HEK293 (cell line): ENCODE results near the gene MFAP1.
A peak's percentile ranks its signal among the peaks of the same experiment; 100 is the strongest.

ENCODE experiments used
- CTCF ChIA-PET: fragments of 350-600 bp; formaldehyde crosslinking; extraction: SDS; loops from one replicate; lab custom pipeline; 2021; ENCODE audit warnings: antibody characterized with exemption; lab: Yijun Ruan, JAX
- POLR2A ChIA-PET: fragments of 300-600 bp; formaldehyde crosslinking; extraction: SDS; loops from one replicate; lab custom pipeline; 2020; ENCODE audit warnings: antibody characterized with exemption, inconsistent platforms; lab: Yijun Ruan, JAX
- H3K27ac ChIP-seq: fragments of 200-500 bp; sonication (Bioruptor generic); 2 replicates; pipeline ENCODE4 v1.5.1; 2014; ENCODE audit warnings: low read depth, low read length, control low read depth, inconsistent platforms; ENCODE audit errors: extremely low read depth
- H3K36me3 ChIP-seq, 2 experiments: fragments of 200-500 bp in 1 of 2; sonication (Bioruptor generic) in 1 of 2; 1 replicate in 1 of 2; 2 replicates in 1 of 2; pipeline ENCODE4 v1.5.1; 2014 to 2017; ENCODE audit warnings: inconsistent platforms in 2 of 2, low read length in 2 of 2; ENCODE audit not compliant: control insufficient read depth in 2 of 2, insufficient read depth in 1 of 2
- H3K4me1 ChIP-seq: fragments of 200-500 bp; sonication (Bioruptor generic); 2 replicates; pipeline ENCODE4 v1.5.1; 2014; ENCODE audit warnings: mild to moderate bottlenecking, low read length, inconsistent platforms; ENCODE audit not compliant: control insufficient read depth, insufficient read depth
- H3K4me3 ChIP-seq: 2 replicates; pipeline ENCODE4 v1.5.1; 2011; ENCODE audit warnings: low read depth, mild to moderate bottlenecking, control low read depth, low read length, moderate library complexity
- H3K9me3 ChIP-seq: fragments of 200-500 bp; sonication (Bioruptor generic); 2 replicates; pipeline ENCODE4 v1.5.1; 2014; ENCODE audit warnings: low read depth, low read length, inconsistent platforms; ENCODE audit not compliant: control insufficient read depth, insufficient read depth
- MZF1 ChIP-seq: fragments of 450-650 bp; formaldehyde crosslinking; IDR thresholded peaks from 2 replicates; pipeline ENCODE4 v1.5.1; 2017; ENCODE audit warnings: missing biosample characterization, missing genetic modification characterization, borderline replicate concordance
- SP7 ChIP-seq: fragments of 450-650 bp; formaldehyde crosslinking; IDR thresholded peaks from 2 replicates; pipeline ENCODE4 v1.5.1; 2016; ENCODE audit warnings: missing biosample characterization, missing genetic modification characterization
- TRIM28 ChIP-seq: IDR thresholded peaks from 2 replicates; pipeline ENCODE4 v1.6.1; 2011; ENCODE audit warnings: low read length, control low read depth, borderline replicate concordance
- ZBTB48 ChIP-seq: fragments of 450-650 bp; formaldehyde crosslinking; IDR thresholded peaks from 2 replicates; pipeline ENCODE4 v1.5.1; 2016; ENCODE audit warnings: missing biosample characterization, missing genetic modification characterization
- ZBTB7A ChIP-seq: fragments of 450-650 bp; formaldehyde crosslinking; IDR thresholded peaks from 2 replicates; pipeline ENCODE4 v1.5.1; 2016; ENCODE audit warnings: low read depth, missing biosample characterization, missing genetic modification characterization
- ZEB2 ChIP-seq: fragments of 450-650 bp; formaldehyde crosslinking; IDR thresholded peaks from 2 replicates; pipeline ENCODE4 v1.5.1; 2016; ENCODE audit warnings: missing biosample characterization, missing genetic modification characterization
- ZNF274 ChIP-seq, 2 experiments: fragments of 200-500 bp in 1 of 2; fragments of 450-650 bp in 1 of 2; sonication (Bioruptor generic) in 1 of 2; formaldehyde crosslinking in 1 of 2; IDR thresholded peaks; 2 replicates each; pipeline versions ENCODE4 v1.5.1 to v1.6.1; 2014 to 2016; ENCODE audit warnings: borderline replicate concordance in 1 of 2, inconsistent platforms in 1 of 2, low read length in 1 of 2, missing biosample characterization in 1 of 2, missing genetic modification characterization in 1 of 2
- ZNF366 ChIP-seq: fragments of 450-650 bp; formaldehyde crosslinking; conservative IDR thresholded peaks from 2 replicates; pipeline ENCODE4 v1.5.1; 2016; ENCODE audit warnings: missing biosample characterization, missing genetic modification characterization
- ZNF394 ChIP-seq: fragments of 450-650 bp; formaldehyde crosslinking; IDR thresholded peaks from 2 replicates; pipeline ENCODE4 v1.5.1; 2016; ENCODE audit warnings: missing biosample characterization, missing genetic modification characterization, mild to moderate bottlenecking, moderate library complexity, borderline replicate concordance
- ZNF600 ChIP-seq: fragments of 450-650 bp; formaldehyde crosslinking; IDR thresholded peaks from 2 replicates; pipeline ENCODE4 v1.5.1; 2016; ENCODE audit warnings: missing biosample characterization, missing genetic modification characterization
- ZNF629 ChIP-seq: fragments of 450-650 bp; formaldehyde crosslinking; IDR thresholded peaks from 2 replicates; pipeline ENCODE4 v1.5.1; 2017; ENCODE audit warnings: missing biosample characterization, missing genetic modification characterization
- ZNF76 ChIP-seq: fragments of 450-650 bp; formaldehyde crosslinking; IDR thresholded peaks from 2 replicates; pipeline ENCODE4; 2016; ENCODE audit warnings: low read depth, missing biosample characterization, missing genetic modification characterization, borderline replicate concordance
- ZNF777 ChIP-seq: fragments of 450-650 bp; formaldehyde crosslinking; IDR thresholded peaks from 2 replicates; pipeline ENCODE4 v1.5.1; 2017; ENCODE audit warnings: missing biosample characterization, missing genetic modification characterization, borderline replicate concordance
- ZSCAN30 ChIP-seq: fragments of 450-650 bp; IDR thresholded peaks from 2 replicates; pipeline ENCODE4 v1.5.1; 2018; ENCODE audit warnings: missing biosample characterization, mild to moderate bottlenecking, missing genetic modification characterization, moderate library complexity
- ZXDB ChIP-seq: fragments of 450-650 bp; formaldehyde crosslinking; IDR thresholded peaks from 2 replicates; pipeline ENCODE4 v1.5.1; 2016; ENCODE audit warnings: missing biosample characterization, missing genetic modification characterization
- TF ChIP-seq, protein P1 (sequence below): fragments of 450-650 bp; formaldehyde crosslinking; IDR thresholded peaks from 2 replicates; pipeline ENCODE4 v1.5.1; 2016; ENCODE audit warnings: missing biosample characterization, missing genetic modification characterization
- TF ChIP-seq, protein P2 (sequence below): fragments of 450-650 bp; formaldehyde crosslinking; conservative IDR thresholded peaks from 2 replicates; pipeline ENCODE4 v1.5.1; 2016; ENCODE audit warnings: low read depth, missing biosample characterization, missing genetic modification characterization
- TF ChIP-seq, protein P3 (sequence below): fragments of 450-650 bp; formaldehyde crosslinking; IDR thresholded peaks from 2 replicates; pipeline ENCODE4 v1.5.1; 2016; ENCODE audit warnings: missing biosample characterization, missing genetic modification characterization
- TF ChIP-seq, protein P4 (sequence below): fragments of 450-650 bp; formaldehyde crosslinking; conservative IDR thresholded peaks from 2 replicates; pipeline ENCODE4 v1.5.1; 2016; ENCODE audit warnings: low read depth, missing biosample characterization, missing genetic modification characterization

The MFAP1 gene, protein sequence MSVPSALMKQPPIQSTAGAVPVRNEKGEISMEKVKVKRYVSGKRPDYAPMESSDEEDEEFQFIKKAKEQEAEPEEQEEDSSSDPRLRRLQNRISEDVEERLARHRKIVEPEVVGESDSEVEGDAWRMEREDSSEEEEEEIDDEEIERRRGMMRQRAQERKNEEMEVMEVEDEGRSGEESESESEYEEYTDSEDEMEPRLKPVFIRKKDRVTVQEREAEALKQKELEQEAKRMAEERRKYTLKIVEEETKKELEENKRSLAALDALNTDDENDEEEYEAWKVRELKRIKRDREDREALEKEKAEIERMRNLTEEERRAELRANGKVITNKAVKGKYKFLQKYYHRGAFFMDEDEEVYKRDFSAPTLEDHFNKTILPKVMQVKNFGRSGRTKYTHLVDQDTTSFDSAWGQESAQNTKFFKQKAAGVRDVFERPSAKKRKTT

DNA sequence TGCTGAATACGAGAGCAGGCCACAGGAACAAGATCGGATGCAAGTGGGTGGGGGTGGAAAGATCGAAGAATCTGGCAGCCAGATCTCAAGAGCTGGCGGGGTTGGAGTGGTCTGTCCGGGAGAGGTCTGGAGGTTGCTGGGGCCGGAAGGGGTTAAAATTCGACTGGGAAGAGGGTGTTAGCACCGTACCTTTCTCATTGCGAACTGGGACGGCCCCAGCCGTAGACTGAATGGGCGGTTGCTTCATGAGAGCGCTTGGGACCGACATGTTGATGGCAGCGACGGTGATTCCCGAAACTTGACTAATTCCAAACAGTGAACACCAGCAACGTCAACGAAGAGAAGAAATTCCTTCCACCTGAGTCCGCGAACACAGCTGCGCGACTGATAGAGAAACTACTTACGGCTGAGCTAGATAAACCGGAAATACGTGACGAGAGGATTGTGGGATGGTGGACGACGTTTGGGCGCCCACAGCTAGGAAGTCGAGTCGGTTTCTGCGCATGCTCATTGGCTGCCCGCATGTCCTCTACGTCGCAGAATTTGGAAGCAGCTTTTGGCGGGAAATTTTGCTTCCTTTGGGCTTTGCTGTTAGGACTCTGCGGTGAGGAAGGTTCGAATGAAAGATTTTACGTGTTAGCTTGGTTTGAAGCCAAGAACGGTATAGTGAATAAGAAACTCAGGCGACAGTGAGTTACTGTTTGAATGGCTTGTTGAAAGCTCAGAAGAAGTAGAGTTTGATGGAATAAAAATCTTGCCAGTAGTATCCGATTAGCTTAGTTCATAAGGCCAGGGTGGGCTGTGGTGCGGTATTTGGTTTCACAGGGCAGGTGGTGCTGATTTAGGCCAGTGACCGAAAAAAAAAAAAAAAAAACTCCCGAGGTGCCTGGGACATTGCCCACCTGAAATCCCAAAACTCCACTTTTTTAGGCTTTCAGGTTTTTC is at the start of gene MFAP1:
Gene MFAP1, minus strand, starts transcription at position 389 of the 945 bp plus-strand sequence. Its CDS starts 121 bp downstream, at position 268.
- Histone ChIP-seq H3K4me3 (peak within 1 kb of the TSS; percentile 74), H3K4me1 (0 out of 2 replicates have a peak, but pooled peaks cover 4% of the 10 kb centered on the region), H3K9me3 (no peaks in the 10 kb centered on the region), H3K27ac (peak within 1 kb of the TSS; percentile 78), H3K36me3 (peaks cover 9 to 25% of the 10 kb centered on the region in 2 experiments; a peak in 2 of 3 replicates)
- ChIA-PET CTCF (interaction anchor here (1.2 kb wide), 1 partner anchor 22 kb away, joined by 3 read pairs; no protein-coding TSS in a partner anchor), POLR2A (interaction anchor here (0.5 to 2.0 kb wide), 11 partner anchors 13 to 602 kb away, joined by 3 to 12 read pairs (median 3); partner anchors contain the start of genes CTDSPL2, ELL3, HYPK and SERF2)
- TF ChIP-seq ZNF629 (tag by site-specific recombination) (peak; percentile 81), ZBTB7A (tag by site-specific recombination) (no peak), SP7 (tag by site-specific recombination) (peak; percentile 62), ZNF274 (IDR thresholded peaks at IDR 0.05; ENCODE audit: low read length) (no peak), ZNF274 (tag by site-specific recombination; IDR thresholded peaks at IDR 0.05; ENCODE audit: borderline replicate concordance) (no peak), ZNF76 (tag by site-specific recombination) (peak; percentile 91), ZNF777 (tag by site-specific recombination) (no peak), MZF1 (tag by site-specific recombination) (no peak), ZSCAN30 (peak; percentile 28; the same call in 1 of the 2 replicates), ZNF600 (tag by site-specific recombination) (peak; percentile 10; the same call in 1 of the 2 replicates), ZBTB48 (tag by site-specific recombination) (no peak), TRIM28 (peak; percentile 18; the same call in 1 of the 2 replicates), ZNF394 (tag by site-specific recombination) (peak; percentile 20; the same call in 1 of the 2 replicates), ZNF366 (tag by site-specific recombination) (peak; percentile 54; the same call in 1 of the 2 replicates), ZXDB (tag by site-specific recombination) (peak; percentile 64), ZEB2 (tag by site-specific recombination) (0 out of 2 replicates have a peak, but pooled peaks have one; percentile 61)
- TF ChIP-seq, protein P1, sequence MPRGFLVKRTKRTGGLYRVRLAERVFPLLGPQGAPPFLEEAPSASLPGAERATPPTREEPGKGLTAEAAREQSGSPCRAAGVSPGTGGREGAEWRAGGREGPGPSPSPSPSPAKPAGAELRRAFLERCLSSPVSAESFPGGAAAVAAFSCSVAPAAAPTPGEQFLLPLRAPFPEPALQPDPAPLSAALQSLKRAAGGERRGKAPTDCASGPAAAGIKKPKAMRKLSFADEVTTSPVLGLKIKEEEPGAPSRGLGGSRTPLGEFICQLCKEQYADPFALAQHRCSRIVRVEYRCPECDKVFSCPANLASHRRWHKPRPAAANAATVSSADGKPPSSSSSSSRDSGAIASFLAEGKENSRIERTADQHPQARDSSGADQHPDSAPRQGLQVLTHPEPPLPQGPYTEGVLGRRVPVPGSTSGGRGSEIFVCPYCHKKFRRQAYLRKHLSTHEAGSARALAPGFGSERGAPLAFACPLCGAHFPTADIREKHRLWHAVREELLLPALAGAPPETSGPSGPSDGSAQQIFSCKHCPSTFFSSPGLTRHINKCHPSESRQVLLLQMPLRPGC (tag by site-specific recombination), result 0 out of 2 replicates have a peak, but pooled peaks have one; percentile 33
- TF ChIP-seq, protein P2, sequence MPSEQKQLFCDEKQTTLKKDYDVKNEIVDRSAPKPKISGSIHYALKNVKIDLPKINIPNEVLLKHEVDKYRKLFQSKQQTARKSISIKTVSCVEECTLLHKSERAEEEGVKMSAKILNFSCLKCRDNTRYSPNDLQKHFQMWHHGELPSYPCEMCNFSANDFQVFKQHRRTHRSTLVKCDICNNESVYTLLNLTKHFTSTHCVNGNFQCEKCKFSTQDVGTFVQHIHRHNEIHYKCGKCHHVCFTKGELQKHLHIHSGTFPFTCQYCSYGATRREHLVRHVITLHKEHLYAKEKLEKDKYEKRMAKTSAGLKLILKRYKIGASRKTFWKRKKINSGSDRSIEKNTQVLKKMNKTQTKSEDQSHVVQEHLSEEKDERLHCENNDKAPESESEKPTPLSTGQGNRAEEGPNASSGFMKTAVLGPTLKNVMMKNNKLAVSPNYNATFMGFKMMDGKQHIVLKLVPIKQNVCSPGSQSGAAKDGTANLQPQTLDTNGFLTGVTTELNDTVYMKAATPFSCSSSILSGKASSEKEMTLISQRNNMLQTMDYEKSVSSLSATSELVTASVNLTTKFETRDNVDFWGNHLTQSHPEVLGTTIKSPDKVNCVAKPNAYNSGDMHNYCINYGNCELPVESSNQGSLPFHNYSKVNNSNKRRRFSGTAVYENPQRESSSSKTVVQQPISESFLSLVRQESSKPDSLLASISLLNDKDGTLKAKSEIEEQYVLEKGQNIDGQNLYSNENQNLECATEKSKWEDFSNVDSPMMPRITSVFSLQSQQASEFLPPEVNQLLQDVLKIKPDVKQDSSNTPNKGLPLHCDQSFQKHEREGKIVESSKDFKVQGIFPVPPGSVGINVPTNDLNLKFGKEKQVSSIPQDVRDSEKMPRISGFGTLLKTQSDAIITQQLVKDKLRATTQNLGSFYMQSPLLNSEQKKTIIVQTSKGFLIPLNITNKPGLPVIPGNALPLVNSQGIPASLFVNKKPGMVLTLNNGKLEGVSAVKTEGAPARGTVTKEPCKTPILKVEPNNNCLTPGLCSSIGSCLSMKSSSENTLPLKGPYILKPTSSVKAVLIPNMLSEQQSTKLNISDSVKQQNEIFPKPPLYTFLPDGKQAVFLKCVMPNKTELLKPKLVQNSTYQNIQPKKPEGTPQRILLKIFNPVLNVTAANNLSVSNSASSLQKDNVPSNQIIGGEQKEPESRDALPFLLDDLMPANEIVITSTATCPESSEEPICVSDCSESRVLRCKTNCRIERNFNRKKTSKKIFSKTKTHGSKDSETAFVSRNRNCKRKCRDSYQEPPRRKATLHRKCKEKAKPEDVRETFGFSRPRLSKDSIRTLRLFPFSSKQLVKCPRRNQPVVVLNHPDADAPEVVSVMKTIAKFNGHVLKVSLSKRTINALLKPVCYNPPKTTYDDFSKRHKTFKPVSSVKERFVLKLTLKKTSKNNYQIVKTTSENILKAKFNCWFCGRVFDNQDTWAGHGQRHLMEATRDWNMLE (tag by site-specific recombination), result peak; percentile 81
- TF ChIP-seq, protein P3, sequence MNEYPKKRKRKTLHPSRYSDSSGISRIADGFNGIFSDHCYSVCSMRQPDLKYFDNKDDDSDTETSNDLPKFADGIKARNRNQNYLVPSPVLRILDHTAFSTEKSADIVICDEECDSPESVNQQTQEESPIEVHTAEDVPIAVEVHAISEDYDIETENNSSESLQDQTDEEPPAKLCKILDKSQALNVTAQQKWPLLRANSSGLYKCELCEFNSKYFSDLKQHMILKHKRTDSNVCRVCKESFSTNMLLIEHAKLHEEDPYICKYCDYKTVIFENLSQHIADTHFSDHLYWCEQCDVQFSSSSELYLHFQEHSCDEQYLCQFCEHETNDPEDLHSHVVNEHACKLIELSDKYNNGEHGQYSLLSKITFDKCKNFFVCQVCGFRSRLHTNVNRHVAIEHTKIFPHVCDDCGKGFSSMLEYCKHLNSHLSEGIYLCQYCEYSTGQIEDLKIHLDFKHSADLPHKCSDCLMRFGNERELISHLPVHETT (tag by site-specific recombination), result 0 out of 2 replicates have a peak, but pooled peaks have one; percentile 42
- TF ChIP-seq, protein P4, sequence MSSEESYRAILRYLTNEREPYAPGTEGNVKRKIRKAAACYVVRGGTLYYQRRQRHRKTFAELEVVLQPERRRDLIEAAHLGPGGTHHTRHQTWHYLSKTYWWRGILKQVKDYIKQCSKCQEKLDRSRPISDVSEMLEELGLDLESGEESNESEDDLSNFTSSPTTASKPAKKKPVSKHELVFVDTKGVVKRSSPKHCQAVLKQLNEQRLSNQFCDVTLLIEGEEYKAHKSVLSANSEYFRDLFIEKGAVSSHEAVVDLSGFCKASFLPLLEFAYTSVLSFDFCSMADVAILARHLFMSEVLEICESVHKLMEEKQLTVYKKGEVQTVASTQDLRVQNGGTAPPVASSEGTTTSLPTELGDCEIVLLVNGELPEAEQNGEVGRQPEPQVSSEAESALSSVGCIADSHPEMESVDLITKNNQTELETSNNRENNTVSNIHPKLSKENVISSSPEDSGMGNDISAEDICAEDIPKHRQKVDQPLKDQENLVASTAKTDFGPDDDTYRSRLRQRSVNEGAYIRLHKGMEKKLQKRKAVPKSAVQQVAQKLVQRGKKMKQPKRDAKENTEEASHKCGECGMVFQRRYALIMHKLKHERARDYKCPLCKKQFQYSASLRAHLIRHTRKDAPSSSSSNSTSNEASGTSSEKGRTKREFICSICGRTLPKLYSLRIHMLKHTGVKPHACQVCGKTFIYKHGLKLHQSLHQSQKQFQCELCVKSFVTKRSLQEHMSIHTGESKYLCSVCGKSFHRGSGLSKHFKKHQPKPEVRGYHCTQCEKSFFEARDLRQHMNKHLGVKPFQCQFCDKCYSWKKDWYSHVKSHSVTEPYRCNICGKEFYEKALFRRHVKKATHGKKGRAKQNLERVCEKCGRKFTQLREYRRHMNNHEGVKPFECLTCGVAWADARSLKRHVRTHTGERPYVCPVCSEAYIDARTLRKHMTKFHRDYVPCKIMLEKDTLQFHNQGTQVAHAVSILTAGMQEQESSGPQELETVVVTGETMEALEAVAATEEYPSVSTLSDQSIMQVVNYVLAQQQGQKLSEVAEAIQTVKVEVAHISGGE (tag by site-specific recombination), result peak; percentile 85
